Panc1 (cell line): ENCODE data around the gene OSBP2. TPM values are rescaled to one million over a fixed set of nuclear protein-coding genes. Genes with fewer than 3 reads are reported as not detected.
A peak's percentile ranks its signal among the peaks of the same experiment; 100 is the strongest.

Source experiments
- ATAC-seq: fragments of 200-7000 bp; cut with Tn5 transposase; 2 replicates; pipeline ENCODE4 v1.9.1; 2020; ENCODE audit warnings: mild to moderate bottlenecking, moderate library complexity
- BruUV-seq: library from RNA; stranded (reverse); fragments of 400-500 nt; replicated peaks from 2 replicates; lab custom pipeline; 2021; lab: Mats Ljungman, UMichigan
- CTCF ChIA-PET: fragments of 300-600 bp; sonication (Branson Sonifier 250); formaldehyde crosslinking; loops from one replicate; lab custom pipeline; 2022; ENCODE audit warnings: antibody characterized with exemption; lab: Charles Lee
- POLR2A ChIA-PET: fragments of 300-600 bp; sonication (Branson Sonifier 250); formaldehyde crosslinking; loops from one replicate; lab custom pipeline; 2022; ENCODE audit warnings: antibody characterized with exemption; lab: Charles Lee
- DNase-seq: peaks from one replicate; pipeline ENCODE4 v3.0.0-alpha.2; 2010; ENCODE audit warnings: low read depth, low spot score
- H3K27ac ChIP-seq: 2 replicates; pipeline ENCODE4 v1.5.1; 2011; ENCODE audit warnings: mild to moderate bottlenecking, low read length, inconsistent platforms
- H3K27me3 ChIP-seq: fragments of 200-500 bp; sonication (Bioruptor generic); 2 replicates; pipeline ENCODE4 v1.6.0; 2014; ENCODE audit warnings: low read length, inconsistent platforms; ENCODE audit not compliant: control insufficient read depth, insufficient read depth
- H3K36me3 ChIP-seq: fragments of 200-500 bp; sonication (Bioruptor generic); 2 replicates; pipeline ENCODE4 v1.5.1; 2014; ENCODE audit warnings: inconsistent platforms, mild to moderate bottlenecking, low read length, moderate library complexity; ENCODE audit not compliant: control insufficient read depth, insufficient read depth
- H3K4me1 ChIP-seq: 2 replicates; pipeline ENCODE4 v1.5.1; 2011; ENCODE audit warnings: inconsistent platforms, mild to moderate bottlenecking, low read length, moderate library complexity; ENCODE audit not compliant: control insufficient read depth, insufficient read depth
- H3K4me3 ChIP-seq, 2 experiments: 2 replicates each; pipeline ENCODE4 v1.5.1; 2011 to 2012; ENCODE audit warnings: low read depth in 2 of 2, low read length in 2 of 2, mild to moderate bottlenecking in 2 of 2, inconsistent platforms in 1 of 2, moderate library complexity in 1 of 2
- H3K9me3 ChIP-seq: fragments of 200-500 bp; sonication (Bioruptor generic); 2 replicates; pipeline ENCODE4 v1.5.1; 2014; ENCODE audit warnings: low read depth, mild to moderate bottlenecking, inconsistent platforms, low read length, moderate library complexity; ENCODE audit not compliant: control insufficient read depth, insufficient read depth
- POLR2AphosphoS5 ChIP-seq: IDR thresholded peaks from 2 replicates; pipeline ENCODE4 v1.6.1; 2012; ENCODE audit warnings: mild to moderate bottlenecking, low read depth, low read length, moderate library complexity
- SIN3A ChIP-seq: IDR thresholded peaks from 2 replicates; pipeline ENCODE4 v1.6.1; 2012; ENCODE audit warnings: low read depth, mild to moderate bottlenecking, low read length, moderate library complexity, borderline replicate concordance; ENCODE audit not compliant: insufficient read depth
- TCF7L2 ChIP-seq: IDR thresholded peaks from 2 replicates; pipeline ENCODE4 v1.6.1; 2011; ENCODE audit warnings: mild to moderate bottlenecking, low read depth, low read length, inconsistent platforms
- in situ Hi-C: cut with HindIII; loops from 2 replicates; pipeline ENCODE4 v1.10.0; 2016; ENCODE audit warnings: low sequenced_read_pairs, low pct_unique_long_range_greater_than_20kb
- intact Hi-C: fragments of 100-400 bp; cut with micrococcal nuclease; formaldehyde crosslinking; loops from one replicate; pipeline ENCODE4 v1.10.0; 2022; ENCODE audit not compliant: unreplicated experiment
- total RNA-seq: library from RNA; stranded (reverse); gene quantifications from one replicate; pipeline ENCODE4 v1.2.1, GENCODE V29; 2021; ENCODE audit not compliant: unreplicated experiment
- TF ChIP-seq, protein P1 (sequence below), 2 experiments: IDR thresholded peaks; 2 replicates each; pipeline ENCODE4 v1.6.1; 2011 to 2012; ENCODE audit warnings: low read depth in 2 of 2, control low read depth in 1 of 2, low read length in 1 of 2, mild to moderate bottlenecking in 1 of 2, moderate library complexity in 1 of 2; ENCODE audit not compliant: insufficient read depth in 1 of 2
- TF ChIP-seq, protein P2 (sequence below): fragments of 450-650 bp; IDR thresholded peaks from 2 replicates; pipeline ENCODE4 v1.5.1; 2017; ENCODE audit warnings: mild to moderate bottlenecking

OSBP2 gene
- total RNA-seq, 1 experiment from 2014 or later: 4.7 TPM

DNA sequence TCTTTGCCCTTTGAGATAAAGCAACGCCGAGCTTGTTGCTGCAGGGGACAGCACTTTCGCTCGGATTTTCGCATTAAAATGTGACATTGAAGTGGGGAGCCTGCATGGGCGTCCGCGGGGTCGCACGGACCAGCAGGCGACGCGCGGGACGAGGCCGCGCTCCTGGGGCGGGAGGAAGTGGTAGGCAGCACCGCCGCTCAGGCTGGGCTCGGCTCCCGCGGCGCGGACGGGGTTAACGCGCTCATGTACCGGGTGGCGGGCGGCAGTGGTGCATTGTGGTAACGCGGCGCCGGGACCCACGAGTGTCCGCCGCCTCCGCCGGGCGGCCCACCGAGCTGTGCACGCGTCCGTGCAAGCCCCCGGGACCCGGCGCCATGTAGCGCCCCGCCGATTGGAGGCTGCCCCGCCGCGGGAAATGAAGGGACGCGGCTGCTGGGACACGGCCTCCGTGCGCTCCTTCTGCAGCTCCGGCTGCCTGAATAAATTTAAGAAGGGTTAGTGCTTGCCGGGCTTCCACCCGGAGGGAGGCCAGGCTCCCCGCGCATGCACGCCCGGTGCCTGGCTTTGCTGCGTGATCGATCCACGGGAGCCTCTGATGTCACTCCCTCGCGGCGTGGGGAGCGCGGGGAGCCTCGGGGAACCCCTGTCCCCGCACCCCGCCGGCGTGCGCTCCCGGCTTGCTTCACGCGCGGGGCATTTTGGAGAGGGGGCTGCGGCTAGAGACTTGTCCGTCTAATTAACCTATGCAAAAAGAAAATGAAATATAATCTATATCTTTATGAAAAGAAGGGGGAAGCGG lies 127.7 kb downstream of the OSBP2 start:
- POLR2A ChIA-PET: no interaction called here
- TF ChIP-seq POLR2AphosphoS5: no peak
- TF ChIP-seq, protein P1, sequence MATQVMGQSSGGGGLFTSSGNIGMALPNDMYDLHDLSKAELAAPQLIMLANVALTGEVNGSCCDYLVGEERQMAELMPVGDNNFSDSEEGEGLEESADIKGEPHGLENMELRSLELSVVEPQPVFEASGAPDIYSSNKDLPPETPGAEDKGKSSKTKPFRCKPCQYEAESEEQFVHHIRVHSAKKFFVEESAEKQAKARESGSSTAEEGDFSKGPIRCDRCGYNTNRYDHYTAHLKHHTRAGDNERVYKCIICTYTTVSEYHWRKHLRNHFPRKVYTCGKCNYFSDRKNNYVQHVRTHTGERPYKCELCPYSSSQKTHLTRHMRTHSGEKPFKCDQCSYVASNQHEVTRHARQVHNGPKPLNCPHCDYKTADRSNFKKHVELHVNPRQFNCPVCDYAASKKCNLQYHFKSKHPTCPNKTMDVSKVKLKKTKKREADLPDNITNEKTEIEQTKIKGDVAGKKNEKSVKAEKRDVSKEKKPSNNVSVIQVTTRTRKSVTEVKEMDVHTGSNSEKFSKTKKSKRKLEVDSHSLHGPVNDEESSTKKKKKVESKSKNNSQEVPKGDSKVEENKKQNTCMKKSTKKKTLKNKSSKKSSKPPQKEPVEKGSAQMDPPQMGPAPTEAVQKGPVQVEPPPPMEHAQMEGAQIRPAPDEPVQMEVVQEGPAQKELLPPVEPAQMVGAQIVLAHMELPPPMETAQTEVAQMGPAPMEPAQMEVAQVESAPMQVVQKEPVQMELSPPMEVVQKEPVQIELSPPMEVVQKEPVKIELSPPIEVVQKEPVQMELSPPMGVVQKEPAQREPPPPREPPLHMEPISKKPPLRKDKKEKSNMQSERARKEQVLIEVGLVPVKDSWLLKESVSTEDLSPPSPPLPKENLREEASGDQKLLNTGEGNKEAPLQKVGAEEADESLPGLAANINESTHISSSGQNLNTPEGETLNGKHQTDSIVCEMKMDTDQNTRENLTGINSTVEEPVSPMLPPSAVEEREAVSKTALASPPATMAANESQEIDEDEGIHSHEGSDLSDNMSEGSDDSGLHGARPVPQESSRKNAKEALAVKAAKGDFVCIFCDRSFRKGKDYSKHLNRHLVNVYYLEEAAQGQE (IDR thresholded peaks at IDR 0.05; ENCODE audit: insufficient read depth in 1 of 2, low read depth in 2 of 2, low read length in 1 of 2): no peak
- TF ChIP-seq, protein P2, sequence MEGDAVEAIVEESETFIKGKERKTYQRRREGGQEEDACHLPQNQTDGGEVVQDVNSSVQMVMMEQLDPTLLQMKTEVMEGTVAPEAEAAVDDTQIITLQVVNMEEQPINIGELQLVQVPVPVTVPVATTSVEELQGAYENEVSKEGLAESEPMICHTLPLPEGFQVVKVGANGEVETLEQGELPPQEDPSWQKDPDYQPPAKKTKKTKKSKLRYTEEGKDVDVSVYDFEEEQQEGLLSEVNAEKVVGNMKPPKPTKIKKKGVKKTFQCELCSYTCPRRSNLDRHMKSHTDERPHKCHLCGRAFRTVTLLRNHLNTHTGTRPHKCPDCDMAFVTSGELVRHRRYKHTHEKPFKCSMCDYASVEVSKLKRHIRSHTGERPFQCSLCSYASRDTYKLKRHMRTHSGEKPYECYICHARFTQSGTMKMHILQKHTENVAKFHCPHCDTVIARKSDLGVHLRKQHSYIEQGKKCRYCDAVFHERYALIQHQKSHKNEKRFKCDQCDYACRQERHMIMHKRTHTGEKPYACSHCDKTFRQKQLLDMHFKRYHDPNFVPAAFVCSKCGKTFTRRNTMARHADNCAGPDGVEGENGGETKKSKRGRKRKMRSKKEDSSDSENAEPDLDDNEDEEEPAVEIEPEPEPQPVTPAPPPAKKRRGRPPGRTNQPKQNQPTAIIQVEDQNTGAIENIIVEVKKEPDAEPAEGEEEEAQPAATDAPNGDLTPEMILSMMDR: no peak
- TF ChIP-seq SIN3A: no peak
- no peak for TF ChIP-seq TCF7L2
- no peaks in the 10 kb centered on the region for H3K4me1 ChIP-seq
- peaks cover 3% of the 10 kb centered on the region; the same call in 1 of the 2 replicates for H3K27me3 ChIP-seq
- CTCF ChIA-PET: no interaction called here
- intact Hi-C loops (no loop called here), in situ Hi-C loops (no loop called here)
- H3K9me3 ChIP-seq: no peaks in the 10 kb centered on the region
- BruUV-seq: no TSS peak
- no peak overlapping the region for H3K27ac ChIP-seq
- H3K4me3 ChIP-seq: peak overlapping the region; percentile 34 to 39
- H3K36me3 ChIP-seq: no peaks in the 10 kb centered on the region
- DNase-seq: no peak
- ATAC-seq: peak; percentile 77

DNA sequence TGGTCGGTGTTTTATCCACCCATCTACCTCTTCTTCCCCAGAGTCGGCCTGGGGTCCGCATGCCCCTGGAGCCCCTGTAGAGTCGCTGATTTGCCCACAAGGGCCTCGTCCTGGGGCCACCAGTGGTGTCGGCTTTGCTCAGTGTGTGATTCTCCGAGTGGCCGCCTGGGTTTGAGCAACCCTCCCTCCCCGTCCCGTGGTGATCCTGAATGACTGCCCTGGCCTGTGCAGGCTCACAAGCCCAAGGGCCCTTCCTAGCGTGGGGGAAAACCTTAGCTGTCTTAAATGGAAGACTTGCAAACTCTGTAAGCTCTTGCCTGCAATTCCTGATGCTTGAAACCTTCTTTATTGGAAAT lies 128.3 kb downstream of the OSBP2 start:
- intact Hi-C loops (no loop called here), in situ Hi-C loops (no loop called here)
- TF ChIP-seq, protein P2: no peak
- TF ChIP-seq TCF7L2: no peak
- TF ChIP-seq SIN3A: no peak
- TF ChIP-seq POLR2AphosphoS5: no peak
- TF ChIP-seq, protein P1 (IDR thresholded peaks at IDR 0.05; ENCODE audit: insufficient read depth in 1 of 2, low read depth in 2 of 2, low read length in 1 of 2): no peak
- no peak for DNase-seq
- no peak overlapping the region; a peak in 2 of 4 replicates for H3K4me3 ChIP-seq
- peaks cover 3% of the 10 kb centered on the region; the same call in 1 of the 2 replicates for H3K27me3 ChIP-seq
- peak; percentile 86 for ATAC-seq
- no peaks in the 10 kb centered on the region for H3K36me3 ChIP-seq
- no peaks in the 10 kb centered on the region for H3K4me1 ChIP-seq
- H3K9me3 ChIP-seq: no peaks in the 10 kb centered on the region
- ChIA-PET CTCF (interaction anchor here (0.7 kb wide), 1 partner anchor 69 kb away, joined by 10 read pairs; no protein-coding TSS in a partner anchor), POLR2A (no interaction called here)
- BruUV-seq: no TSS peak
- H3K27ac ChIP-seq: no peak overlapping the region
